DND-41 (cell line): Measurements from ENCODE around the gene KCNA1.

Source experiments
- ATAC-seq: fragments of 200-7000 bp; cut with Tn5 transposase; 3 replicates; pipeline ENCODE4 v1.9.1; 2021; ENCODE audit warnings: low read depth; ENCODE audit not compliant: insufficient read depth
- DNase-seq: peaks from one replicate; pipeline ENCODE4 v3.0.0-alpha.2; 2020
- H2AFZ ChIP-seq: 2 replicates; pipeline ENCODE4 v1.6.0; 2012; ENCODE audit warnings: low read depth, low read length
- H3K27ac ChIP-seq: 2 replicates; pipeline ENCODE4 v1.5.1; 2012; ENCODE audit warnings: low read length, inconsistent platforms
- H3K27me3 ChIP-seq: fragments of 200-600 bp; sonication (generic); 2 replicates; pipeline ENCODE4 v1.6.0; 2012; ENCODE audit warnings: low read length, mild to moderate bottlenecking, inconsistent platforms; ENCODE audit not compliant: insufficient read depth, poor library complexity
- H3K36me3 ChIP-seq: 2 replicates; pipeline ENCODE4 v1.5.1; 2012; ENCODE audit warnings: low read length, inconsistent platforms; ENCODE audit not compliant: insufficient read depth
- H3K4me1 ChIP-seq: 2 replicates; pipeline ENCODE4 v1.5.1; 2012; ENCODE audit warnings: mild to moderate bottlenecking, low read length; ENCODE audit not compliant: insufficient read depth
- H3K4me2 ChIP-seq: 2 replicates; pipeline ENCODE4 v1.6.0; 2012; ENCODE audit warnings: mild to moderate bottlenecking, moderate library complexity, low read length, inconsistent platforms; ENCODE audit not compliant: insufficient read depth
- H3K4me3 ChIP-seq, 2 experiments: fragments of 200-600 bp in 1 of 2; shearing (Covaris generic) in 1 of 2; 2 replicates each; pipeline ENCODE4 v1.5.1; 2012 to 2016; ENCODE audit warnings: inconsistent platforms in 2 of 2, low read length in 2 of 2, mild to moderate bottlenecking in 2 of 2, low read depth in 1 of 2, moderate library complexity in 1 of 2
- H3K79me2 ChIP-seq: 2 replicates; pipeline ENCODE4 v1.6.0; 2012; ENCODE audit warnings: low read length, inconsistent platforms; ENCODE audit not compliant: insufficient read depth
- H3K9ac ChIP-seq: 2 replicates; pipeline ENCODE4 v1.6.0; 2012; ENCODE audit warnings: low read depth, mild to moderate bottlenecking, inconsistent platforms, low read length, moderate library complexity
- H3K9me3 ChIP-seq: 2 replicates; pipeline ENCODE4 v1.5.1; 2012; ENCODE audit warnings: low read length, moderate library complexity, mild to moderate bottlenecking, inconsistent platforms; ENCODE audit not compliant: insufficient read depth, severe bottlenecking
- H4K20me1 ChIP-seq: 2 replicates; pipeline ENCODE4 v1.6.0; 2012; ENCODE audit warnings: low read length; ENCODE audit not compliant: insufficient read depth
- CTCF ChIP-seq: IDR thresholded peaks from 2 replicates; pipeline ENCODE4 v1.5.1; 2012; ENCODE audit warnings: borderline replicate concordance, low read length, moderate library complexity, mild to moderate bottlenecking; ENCODE audit not compliant: poor library complexity, severe bottlenecking; ENCODE audit errors: extremely low read depth
- EZH2 ChIP-seq: IDR thresholded peaks from 3 replicates; pipeline ENCODE4 v1.6.1; 2012; ENCODE audit warnings: borderline replicate concordance, low read depth, mild to moderate bottlenecking, moderate library complexity, low read length, inconsistent platforms; ENCODE audit not compliant: severe bottlenecking

Gene KCNA1

GRCh38 chr12:4864575-4864974 lies 45.1 kb upstream of the KCNA1 start:
- H3K9me3 ChIP-seq = no peaks in the 10 kb centered on the region
- H3K79me2 ChIP-seq = no peaks in the 10 kb centered on the region
- ATAC-seq (no peak), DNase-seq (no peak)
- no peak overlapping the region for H3K9ac ChIP-seq
- peaks cover under 1% of the 10 kb centered on the region; the same call in 1 of the 2 replicates for H4K20me1 ChIP-seq
- H3K27ac ChIP-seq = no peak overlapping the region
- peaks cover 43% of the 10 kb centered on the region for H3K27me3 ChIP-seq
- H3K4me3 ChIP-seq = no peak overlapping the region
- H2AFZ ChIP-seq = no peak overlapping the region
- no peaks in the 10 kb centered on the region for H3K36me3 ChIP-seq
- H3K4me1 ChIP-seq = no peaks in the 10 kb centered on the region
- H3K4me2 ChIP-seq = no peak overlapping the region
- TF ChIP-seq EZH2 = no peak

GRCh38 chr12:4865246-4865645 lies 44.5 kb upstream of the KCNA1 start:
- Histone ChIP-seq H3K9me3 (no peaks in the 10 kb centered on the region), H3K36me3 (no peaks in the 10 kb centered on the region), H3K4me2 (no peak overlapping the region), H3K4me3 (no peak overlapping the region), H3K27me3 (peaks cover 40% of the 10 kb centered on the region), H3K27ac (no peak overlapping the region), H2AFZ (no peak overlapping the region), H3K4me1 (no peaks in the 10 kb centered on the region), H3K79me2 (no peaks in the 10 kb centered on the region), H4K20me1 (no peaks in the 10 kb centered on the region), H3K9ac (no peak overlapping the region)
- ATAC-seq (no peak), DNase-seq (no peak)
- TF ChIP-seq CTCF (no peak), EZH2 (no peak)

- Histone ChIP-seq H3K36me3 (no peaks in the 10 kb centered on the region), H3K9me3 (no peaks in the 10 kb centered on the region), H3K4me2 (no peak overlapping the region), H3K4me1 (no peaks in the 10 kb centered on the region), H3K27ac (no peak overlapping the region), H3K79me2 (no peaks in the 10 kb centered on the region), H3K9ac (no peak overlapping the region), H3K4me3 (no peak overlapping the region), H2AFZ (no peak overlapping the region), H4K20me1 (no peaks in the 10 kb centered on the region), H3K27me3 (peaks cover 36% of the 10 kb centered on the region)
- DNase-seq (no peak), ATAC-seq (no peak)
- TF ChIP-seq EZH2 (no peak), CTCF (no peak)
Observed at GRCh38 chr12:4866299-4866698, 43.4 kb upstream of the KCNA1 start.

- no peaks in the 10 kb centered on the region for H3K4me1 ChIP-seq
- H3K9ac ChIP-seq = no peak overlapping the region
- no peak overlapping the region for H3K4me2 ChIP-seq
- TF ChIP-seq EZH2 = no peak
- no peak for TF ChIP-seq CTCF
- ATAC-seq (no peak), DNase-seq (no peak)
- H3K9me3 ChIP-seq = no peaks in the 10 kb centered on the region
- no peaks in the 10 kb centered on the region for H4K20me1 ChIP-seq
- no peaks in the 10 kb centered on the region for H3K79me2 ChIP-seq
- H3K27ac ChIP-seq = no peak overlapping the region
- no peak overlapping the region for H3K4me3 ChIP-seq
- no peaks in the 10 kb centered on the region for H3K36me3 ChIP-seq
- no peak overlapping the region for H2AFZ ChIP-seq
- peaks cover 42% of the 10 kb centered on the region for H3K27me3 ChIP-seq
Observed at GRCh38 chr12:4867384-4867783, 42.3 kb upstream of the KCNA1 start.
